ENCODE data around the gene CSKMT. TPM values are rescaled to one million over a fixed set of nuclear protein-coding genes. Genes with fewer than 3 reads are reported as not detected.
A peak's percentile ranks its signal among the peaks of the same experiment; 100 is the strongest.
"Not testable (repeated sequence)": the region's sequence is repeated elsewhere in the genome, so short reads cannot be mapped to it uniquely, and the experiment has no call there.

CSKMT gene
- 0.09 and 6.4 TPM in 2 replicates for total RNA-seq (2014; rRNA removed; shearing (Covaris generic); ENCODE audit: low replicate concordance)

- DNase-seq (ENCODE audit: low read depth), result peak; percentile 87
- in situ Hi-C loops (cut with HindIII; ENCODE audit: low pct_unique_long_range_greater_than_20kb, low sequenced_read_pairs), result no loop called here
Measured at GRCh38 chr11:62665075-62665598, at the start of gene CSKMT, which contains the start of gene C11orf98. CSKMT (plus strand) TSS chr11:62665312; CDS start chr11:62665880, 568 bp downstream. C11orf98 (minus strand) TSS chr11:62665210; CDS start chr11:62665169, 41 bp downstream.

GRCh38 chr11:62615521-62615920, 49.6 kb upstream of the CSKMT start:
- in situ Hi-C loops (cut with HindIII; ENCODE audit: low pct_unique_long_range_greater_than_20kb, low sequenced_read_pairs), result no loop called here
- DNase-seq (ENCODE audit: low read depth), result no peak

DNA sequence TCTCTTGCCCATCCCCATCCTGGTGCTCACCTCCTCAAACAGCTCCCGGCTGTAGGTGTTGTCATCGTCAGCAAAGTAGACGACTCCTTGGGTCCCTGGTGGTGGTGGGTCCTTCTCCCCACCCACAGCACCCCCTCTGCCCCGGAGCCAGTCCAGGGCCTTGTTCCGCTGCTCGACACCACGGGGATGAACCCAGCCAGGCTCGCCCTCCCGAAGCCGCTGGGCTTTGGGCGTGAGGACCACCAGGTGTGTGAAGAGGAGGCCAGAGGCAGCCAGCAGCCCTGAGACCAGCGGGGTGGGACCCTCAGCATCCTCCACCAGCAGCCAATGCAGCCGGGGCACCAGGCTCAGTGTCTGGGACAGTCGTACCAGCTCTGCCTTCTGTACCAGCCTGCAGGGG, 48.2 kb upstream of the CSKMT start:
- in situ Hi-C loops (cut with HindIII; ENCODE audit: low pct_unique_long_range_greater_than_20kb, low sequenced_read_pairs); DNase-seq (ENCODE audit: low read depth): not testable (repeated sequence)

DNA sequence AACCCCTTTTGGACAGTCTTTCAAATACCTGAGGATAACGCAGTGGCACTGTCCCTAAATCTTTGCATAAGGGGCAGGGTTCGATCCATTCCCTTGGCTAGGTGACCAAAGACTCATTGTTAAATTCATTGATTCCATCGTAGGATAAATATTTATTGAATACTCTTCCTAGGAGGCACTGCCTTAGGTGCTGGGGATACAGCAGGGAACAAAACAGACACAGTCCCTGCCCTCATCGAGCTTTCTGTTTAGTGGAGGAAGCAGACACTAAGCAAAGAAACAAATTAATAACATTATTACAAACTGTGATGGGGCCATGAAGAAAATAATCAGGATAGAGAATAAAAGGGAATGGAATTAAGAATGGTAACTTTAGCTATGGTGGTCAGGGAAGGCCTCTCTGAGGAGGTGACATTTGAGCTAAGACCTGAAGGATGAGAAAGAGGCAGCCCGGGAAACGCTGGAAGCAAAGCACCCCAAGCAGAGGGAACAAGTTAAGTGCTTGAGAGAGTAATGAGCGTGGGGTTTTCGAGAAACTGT, 44.0 kb upstream of the CSKMT start:
- no peak for DNase-seq (ENCODE audit: low read depth)
- in situ Hi-C loops (cut with HindIII; ENCODE audit: low pct_unique_long_range_greater_than_20kb, low sequenced_read_pairs), result no loop called here

DNA sequence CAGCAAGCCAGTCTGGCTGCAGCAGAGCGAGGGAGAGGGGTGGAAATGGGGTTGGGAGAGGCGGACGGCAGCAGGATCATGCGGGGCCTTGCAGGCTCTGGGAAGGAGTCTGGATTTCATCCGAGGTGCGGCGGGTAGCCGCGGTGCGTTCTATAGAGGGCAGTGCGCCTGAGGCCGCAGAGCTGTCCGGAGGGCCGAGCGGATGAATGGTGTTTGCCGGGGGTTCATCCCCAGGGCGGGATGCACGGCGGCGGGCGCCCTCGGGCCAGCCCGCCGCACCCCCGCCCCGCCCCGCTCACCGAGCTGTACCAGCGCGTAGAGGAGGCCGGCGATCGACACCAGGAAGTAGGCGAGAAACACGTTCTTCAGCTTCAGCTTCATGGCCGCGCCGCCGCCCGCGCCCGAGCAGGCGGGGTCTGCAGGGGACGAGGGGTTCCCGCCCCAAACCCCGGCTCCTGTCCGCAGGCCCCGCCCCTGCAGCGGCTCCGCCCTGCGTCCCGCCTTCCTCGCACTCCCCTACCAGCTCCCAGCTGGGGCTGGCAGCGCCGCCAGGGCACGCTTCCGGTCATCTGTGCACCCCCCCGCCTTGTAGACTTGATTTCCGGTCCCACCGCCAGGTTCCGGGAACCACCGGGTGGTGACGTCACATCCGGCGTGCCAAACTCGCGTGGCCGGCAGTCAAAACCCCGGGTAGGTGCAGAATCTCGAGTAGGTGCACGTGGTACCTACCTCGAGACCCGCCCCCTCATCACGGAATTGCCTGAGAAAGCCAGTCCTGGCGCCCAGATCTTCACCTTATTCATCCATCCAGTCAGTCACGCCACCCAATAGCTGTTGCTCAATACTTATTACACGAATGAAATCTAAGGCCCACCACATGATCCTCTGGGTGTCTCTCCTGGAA, 43.3 kb upstream of the CSKMT start, which contains the start of gene B3GAT3:
B3GAT3 (minus strand) TSS at position 420 of the 904 bp plus-strand sequence; CDS start at position 381, 39 bp downstream.
- peak; percentile 96 for DNase-seq (ENCODE audit: low read depth)
- in situ Hi-C loops (cut with HindIII; ENCODE audit: low pct_unique_long_range_greater_than_20kb, low sequenced_read_pairs), result no loop called here

DNA sequence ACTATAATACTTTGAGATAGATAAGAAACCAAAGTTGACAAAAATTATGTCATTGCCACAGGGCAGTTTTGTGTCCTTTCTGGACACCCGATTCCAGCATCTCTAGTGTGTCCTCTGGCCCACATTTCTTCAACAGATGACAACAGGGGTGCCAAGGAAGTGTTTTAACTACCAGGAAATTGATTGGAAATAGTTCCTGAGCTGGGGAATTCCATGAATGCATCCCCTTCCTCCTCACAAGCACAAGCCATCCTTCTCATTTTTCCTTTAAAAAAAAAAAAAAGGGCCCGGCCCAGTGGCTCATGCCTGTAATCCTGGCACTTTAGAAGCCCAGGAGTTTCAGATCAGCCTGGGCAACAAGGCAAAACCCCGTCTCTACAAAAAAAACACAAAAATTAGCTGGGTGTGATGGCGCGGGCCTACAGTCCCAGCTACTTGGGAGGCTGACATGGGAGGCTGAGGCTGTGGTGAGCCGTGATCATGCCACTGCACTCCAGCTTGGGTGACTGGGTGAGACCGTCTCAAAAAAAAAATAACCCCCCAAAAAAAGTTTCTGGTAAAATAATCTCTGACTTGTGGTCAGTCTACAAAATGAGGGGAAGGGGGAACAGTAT, 42.5 kb upstream of the CSKMT start:
- DNase-seq (ENCODE audit: low read depth), result no peak
- in situ Hi-C loops (cut with HindIII; ENCODE audit: low pct_unique_long_range_greater_than_20kb, low sequenced_read_pairs), result no loop called here

GRCh38 chr11:62627713-62628112, 37.4 kb upstream of the CSKMT start:
- no peak for DNase-seq (ENCODE audit: low read depth)

DNA sequence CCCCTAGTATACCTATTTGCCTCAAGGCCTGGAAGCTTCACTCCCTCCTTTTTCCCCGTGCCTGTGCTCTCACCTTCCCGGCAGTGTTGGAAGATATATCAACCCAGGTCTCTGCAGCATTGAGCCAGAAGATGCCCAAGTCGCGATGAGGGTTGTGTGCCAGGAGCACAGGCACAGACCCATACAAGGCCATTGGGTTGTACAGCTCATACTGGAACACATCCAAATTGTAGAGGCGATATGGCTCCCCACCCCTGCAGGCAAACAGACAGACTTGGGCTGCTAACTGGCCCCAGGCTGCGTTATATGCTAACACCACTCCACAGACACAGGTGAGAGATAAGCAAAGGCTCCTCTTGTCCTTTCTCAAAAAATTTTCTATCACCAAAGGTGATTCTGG, 32.6 kb upstream of the CSKMT start:
- DNase-seq (ENCODE audit: low read depth), result no peak
- in situ Hi-C loops (cut with HindIII; ENCODE audit: low pct_unique_long_range_greater_than_20kb, low sequenced_read_pairs), result no loop called here

More at GRCh38 chr11:62627713-62628112, 37.4 kb upstream of the CSKMT start:
- in situ Hi-C loops (cut with HindIII; ENCODE audit: low pct_unique_long_range_greater_than_20kb, low sequenced_read_pairs), result no loop called here

- DNase-seq (ENCODE audit: low read depth), result no peak
- in situ Hi-C loops (cut with HindIII; ENCODE audit: low pct_unique_long_range_greater_than_20kb, low sequenced_read_pairs), result no loop called here
Measured at GRCh38 chr11:62644220-62644619, 20.9 kb upstream of the CSKMT start.

DNA sequence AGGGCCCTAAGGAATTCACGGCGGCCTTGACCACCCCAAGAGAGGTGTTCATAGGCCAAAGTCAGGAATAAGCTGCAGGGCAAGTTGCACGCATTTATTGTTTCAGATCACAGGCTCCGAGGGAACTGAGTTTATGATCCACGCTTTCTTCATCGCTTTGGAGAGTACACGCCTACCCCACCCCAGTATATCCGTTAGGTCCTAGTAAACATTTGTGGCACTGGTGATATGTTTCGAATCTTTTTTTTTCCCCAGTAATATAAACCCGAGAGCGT, 19.5 kb upstream of the CSKMT start:
- in situ Hi-C loops (cut with HindIII; ENCODE audit: low pct_unique_long_range_greater_than_20kb, low sequenced_read_pairs), result no loop called here
- no peak for DNase-seq (ENCODE audit: low read depth)

DNA sequence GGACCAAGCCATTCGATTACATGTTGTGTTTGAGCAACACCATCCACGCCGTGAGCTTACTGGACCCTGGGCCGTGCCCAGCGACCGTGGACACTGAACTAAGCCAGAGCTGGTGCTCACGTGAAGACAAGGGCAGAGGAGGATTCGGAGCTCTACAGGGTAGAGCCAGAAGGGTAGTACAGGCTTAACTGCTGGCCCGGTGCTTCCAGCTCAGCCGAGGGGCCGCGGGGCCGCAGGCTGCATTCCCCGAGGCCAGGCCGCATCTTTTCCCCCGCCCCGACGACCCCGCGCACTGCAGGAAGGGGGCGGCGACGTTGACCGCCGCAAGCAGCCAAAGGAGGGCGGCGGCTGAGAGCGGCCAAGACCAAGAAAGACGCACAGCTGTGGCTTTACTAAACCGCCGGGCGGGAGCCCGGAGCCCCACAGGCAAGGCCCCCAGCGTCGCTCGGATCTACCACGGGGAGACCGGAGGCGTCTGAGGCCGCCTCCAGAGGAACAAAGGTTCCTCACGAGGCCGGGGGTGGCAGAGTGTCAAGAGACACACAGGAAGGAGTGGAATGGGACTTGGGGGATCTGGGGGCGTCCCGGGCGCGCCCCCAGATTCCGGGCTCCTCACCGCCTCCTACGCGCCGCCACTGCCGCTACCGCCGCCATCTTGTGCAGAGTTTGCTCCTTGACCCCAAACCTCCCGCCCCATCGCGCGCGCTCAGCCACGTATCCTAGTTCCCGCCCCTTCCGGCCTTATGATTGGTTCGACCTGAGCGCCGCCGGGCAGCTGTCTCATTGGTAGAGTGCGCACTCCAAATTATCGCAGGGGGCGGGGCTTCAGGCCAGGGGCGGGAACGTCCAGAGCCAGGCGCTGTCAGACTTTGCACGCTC, 18.9 kb upstream of the CSKMT start, which contains the start of gene GANAB:
GANAB (minus strand) TSS at position 668 of the 879 bp plus-strand sequence; CDS start at position 654, 14 bp downstream.
- in situ Hi-C loops (cut with HindIII; ENCODE audit: low pct_unique_long_range_greater_than_20kb, low sequenced_read_pairs), result no loop called here
- DNase-seq (ENCODE audit: low read depth), result peak; percentile 90

DNA sequence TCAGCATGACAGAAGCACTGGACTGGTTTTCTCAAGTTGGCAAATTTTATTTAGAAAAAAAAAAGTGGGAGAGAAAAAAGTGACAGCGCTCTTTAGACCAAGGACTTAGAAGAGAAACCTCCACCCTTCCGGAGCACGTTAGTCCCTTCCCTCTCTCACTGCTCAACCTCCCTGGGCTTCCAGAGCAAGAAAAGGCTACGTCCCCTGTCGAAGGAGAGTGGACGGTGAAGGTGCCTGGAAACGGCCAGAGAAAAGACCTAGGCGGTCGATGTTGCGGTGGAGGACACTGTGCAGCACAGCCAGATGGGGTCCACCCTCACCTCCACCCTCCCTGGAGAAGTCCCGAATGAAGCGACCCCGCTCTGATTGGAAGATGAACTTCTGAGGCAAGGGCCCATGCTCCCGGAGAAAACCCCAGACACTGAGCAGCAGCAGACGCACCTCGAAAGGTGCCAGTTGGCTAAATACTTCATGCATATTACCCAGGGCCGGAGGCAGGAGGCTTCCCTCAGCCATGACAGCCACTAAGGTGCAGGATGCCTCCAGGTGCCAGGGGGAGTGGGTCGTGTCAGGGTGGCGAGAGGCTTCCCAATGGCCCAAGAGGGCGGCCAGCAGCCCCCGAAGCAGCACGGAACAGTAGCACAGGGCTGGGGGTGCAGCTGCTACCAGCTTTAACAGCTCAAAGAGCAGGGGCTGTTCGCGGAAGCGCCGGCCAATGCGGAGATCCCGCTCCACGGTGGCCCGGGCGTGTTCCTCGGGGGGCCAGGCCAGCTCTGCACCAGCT, 18.1 kb upstream of the CSKMT start:
- in situ Hi-C loops (cut with HindIII; ENCODE audit: low pct_unique_long_range_greater_than_20kb, low sequenced_read_pairs), result no loop called here
- no peak for DNase-seq (ENCODE audit: low read depth)

DNA sequence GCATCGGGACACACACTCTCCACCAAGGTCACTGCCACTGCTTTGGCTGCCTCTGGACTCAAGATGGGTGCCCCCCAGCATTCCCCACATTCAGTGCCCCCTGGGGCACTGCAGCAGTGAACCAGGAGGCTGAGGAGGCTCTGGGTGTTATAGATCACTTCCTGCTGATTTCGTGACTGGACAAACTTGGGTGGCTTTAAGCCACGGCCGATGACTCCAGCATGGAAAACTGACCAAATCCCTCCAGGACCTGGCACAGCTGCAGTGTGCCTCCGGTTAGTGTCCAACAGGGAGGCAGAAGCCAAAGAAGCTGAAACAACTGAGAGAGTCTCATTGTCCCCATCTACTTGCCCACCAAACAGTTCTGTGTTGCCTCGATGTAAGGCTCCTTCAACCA, 17.5 kb upstream of the CSKMT start:
- in situ Hi-C loops (cut with HindIII; ENCODE audit: low pct_unique_long_range_greater_than_20kb, low sequenced_read_pairs), result no loop called here
- DNase-seq (ENCODE audit: low read depth), result no peak

DNA sequence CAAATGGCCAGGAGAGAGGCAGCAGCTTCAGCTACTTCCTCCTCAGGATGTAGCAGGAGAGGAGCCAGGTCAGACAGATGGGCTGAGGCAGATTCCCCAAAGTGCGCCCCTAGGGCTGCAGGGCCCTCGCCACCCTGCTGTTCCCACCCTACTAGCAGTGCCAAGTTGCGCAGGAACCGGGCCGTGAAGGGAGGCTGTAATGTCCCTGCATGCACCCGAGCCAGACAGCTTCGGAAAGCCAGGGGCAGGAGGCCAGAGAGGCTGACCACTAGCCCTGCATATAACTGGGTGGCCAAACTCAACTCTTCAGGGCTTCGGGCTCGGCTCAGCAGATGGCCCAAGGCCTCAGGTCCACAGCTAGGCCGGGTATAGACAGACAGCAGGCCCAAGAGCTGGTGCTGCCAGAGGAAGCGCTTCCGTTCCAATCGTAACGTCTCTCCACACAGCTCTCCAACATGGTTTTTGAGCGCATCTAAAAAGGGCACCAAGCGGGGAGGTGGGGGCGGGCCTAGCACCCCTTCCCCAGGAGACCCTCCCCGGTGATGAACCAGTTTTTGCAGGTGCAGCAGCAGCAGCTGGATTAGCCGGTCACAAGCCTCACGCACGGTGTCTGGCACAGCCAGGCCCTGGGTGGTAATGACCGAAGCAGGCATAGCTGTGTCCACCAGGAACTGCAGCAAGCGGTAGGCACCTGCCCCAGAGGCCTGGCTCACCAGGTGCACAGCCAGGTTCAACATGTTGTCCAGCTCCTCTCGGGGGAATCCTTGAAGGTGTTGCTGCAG, 16.7 kb upstream of the CSKMT start:
- in situ Hi-C loops (cut with HindIII; ENCODE audit: low pct_unique_long_range_greater_than_20kb, low sequenced_read_pairs), result no loop called here
- DNase-seq (ENCODE audit: low read depth), result no peak

DNA sequence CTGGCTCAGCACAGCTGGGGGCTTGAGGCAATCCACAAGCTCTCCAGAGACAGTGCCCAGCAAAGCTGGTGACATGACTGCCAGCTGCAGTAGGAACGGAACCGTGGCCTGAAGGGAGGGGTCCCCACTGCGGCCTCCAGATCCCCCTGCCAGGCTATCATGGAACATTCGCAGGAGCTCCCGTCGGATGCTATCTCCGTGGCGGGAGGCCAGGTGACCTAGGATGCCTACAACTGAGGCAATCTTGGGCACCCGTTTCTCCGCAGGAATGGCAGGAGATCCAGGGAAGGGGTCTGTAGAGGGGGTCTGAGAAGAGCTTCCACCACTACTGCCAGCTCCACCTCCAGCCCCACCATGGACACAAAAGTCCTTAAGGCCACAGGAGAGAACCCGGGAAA, 16.1 kb upstream of the CSKMT start:
- no peak for DNase-seq (ENCODE audit: low read depth)
- in situ Hi-C loops (cut with HindIII; ENCODE audit: low pct_unique_long_range_greater_than_20kb, low sequenced_read_pairs), result no loop called here

DNA sequence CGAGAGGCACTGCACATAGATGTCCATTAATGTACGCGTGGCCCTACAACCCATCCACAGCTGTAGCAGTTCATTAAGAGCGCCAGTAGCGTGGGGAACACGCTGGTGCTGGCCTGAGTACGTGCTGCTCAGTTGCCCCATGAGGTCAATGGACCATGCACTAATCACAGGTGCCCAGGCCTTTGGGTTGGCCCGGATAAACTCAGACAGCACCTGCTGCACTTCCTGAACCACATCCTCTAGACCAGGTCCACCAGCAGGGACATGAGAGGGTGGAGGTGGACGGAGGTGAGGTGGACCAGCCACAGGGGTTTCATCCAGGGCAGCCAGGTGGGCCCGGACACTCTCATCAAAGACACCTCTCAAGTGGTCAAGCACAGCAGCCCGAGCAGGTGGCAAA, 15.6 kb upstream of the CSKMT start:
- DNase-seq (ENCODE audit: low read depth), result no peak
- in situ Hi-C loops (cut with HindIII; ENCODE audit: low pct_unique_long_range_greater_than_20kb, low sequenced_read_pairs), result no loop called here

DNA sequence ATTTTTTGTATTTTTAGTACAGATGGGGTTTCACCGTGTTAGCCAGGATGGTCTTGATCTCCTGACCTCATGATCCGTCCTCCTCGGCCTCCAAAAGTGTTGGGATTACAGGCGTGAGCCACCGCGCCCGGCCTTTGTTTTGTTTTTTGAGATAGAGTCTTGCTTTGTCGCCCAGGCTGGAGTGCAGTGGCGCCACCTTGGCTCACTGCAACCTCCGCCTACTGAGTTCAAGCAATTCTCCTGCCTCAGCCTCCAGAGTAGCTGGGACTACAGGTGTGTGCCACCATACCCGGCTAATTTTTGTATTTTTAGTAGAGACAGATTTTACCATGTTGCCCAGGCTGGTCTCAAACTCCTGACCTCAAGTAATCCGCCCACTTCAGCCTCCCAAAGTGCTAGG, 14.8 kb upstream of the CSKMT start:
- in situ Hi-C loops (cut with HindIII; ENCODE audit: low pct_unique_long_range_greater_than_20kb, low sequenced_read_pairs); DNase-seq (ENCODE audit: low read depth): not testable (repeated sequence)
